Fibroblast of lung (primary cell): ENCODE measurements around the gene TDRD7.

Experiments used
- CTCF ChIP-seq, 2 donors: IDR thresholded peaks in 1 of 2; conservative IDR thresholded peaks in 1 of 2; 1 replicate in 1 of 2; 2 replicates in 1 of 2; pipeline ENCODE4 v1.5.1; 2011 to 2012; ENCODE audit warnings: low read length in 2 of 2, control low read depth in 1 of 2, inconsistent platforms in 1 of 2, low read depth in 1 of 2, mild to moderate bottlenecking in 1 of 2
- EZH2 ChIP-seq: IDR thresholded peaks from 2 replicates; pipeline ENCODE4 v1.5.1; 2012; ENCODE audit warnings: low read length, control low read depth, mild to moderate bottlenecking; ENCODE audit errors: missing control alignments

- TF ChIP-seq CTCF (conservative IDR thresholded peaks at IDR 0.05 in 1 of 2, IDR thresholded peaks at IDR 0.05 in 1 of 2; ENCODE audit: low read depth in 1 of 2, low read length in 2 of 2) = no peak
- TF ChIP-seq EZH2 = no peak
These were observed 99.1 kb downstream of the TDRD7 start for GRCh38 chr9:97510797-97511654.
